ENCODE measurements around the gene KL. TPM values are rescaled to one million over a fixed set of nuclear protein-coding genes. Genes with fewer than 3 reads are reported as not detected.

The KL gene
- total RNA-seq, 1 experiment from 2014 or later = 1.3 TPM

DNA sequence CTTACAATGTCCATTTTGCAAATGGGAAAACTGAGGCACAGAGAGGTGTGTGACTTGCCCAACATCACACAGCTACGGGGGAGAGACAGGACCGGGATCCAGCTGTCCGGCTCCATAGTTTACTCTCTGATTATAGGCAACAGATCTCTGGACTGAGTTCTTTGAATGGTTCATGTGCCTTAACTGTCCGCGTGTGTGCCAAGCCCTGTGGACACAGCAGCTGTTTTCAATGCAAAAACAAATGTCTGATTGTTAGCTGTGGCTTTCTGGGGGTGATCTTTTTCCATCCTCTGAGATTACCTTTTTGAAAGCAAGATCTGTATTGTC is 94.1 kb downstream of the KL start:
- BruUV-seq (replicated peaks) = no TSS peak
- Mint-ChIP-seq H3K4me3 (ENCODE audit: unreplicated experiment) (no peak overlapping the region), H3K27me3 (ENCODE audit: insufficient read depth, unreplicated experiment) (no peaks in the 10 kb centered on the region), H3K9me3 (ENCODE audit: unreplicated experiment) (peaks cover 8% of the 10 kb centered on the region), H3K27ac (ENCODE audit: unreplicated experiment) (no peak overlapping the region), H3K36me3 (ENCODE audit: insufficient read depth, unreplicated experiment) (peaks cover 15% of the 10 kb centered on the region), H3K4me1 (ENCODE audit: low read depth, unreplicated experiment) (peaks cover 23% of the 10 kb centered on the region)
- DNase-seq = no peak
- no peaks in the 10 kb centered on the region for H3K27me3 ChIP-seq (replicated peaks; ENCODE audit: control insufficient read depth, insufficient read depth, low read length)
- no peaks in the 10 kb centered on the region for H3K9me3 ChIP-seq
- POLR2A ChIA-PET = no interaction called here
- intact Hi-C loops (cut with micrococcal nuclease; ENCODE audit: unreplicated experiment) = no loop called here
- H3K4me3 ChIP-seq (ENCODE audit: low read depth, low read length) = no peak overlapping the region
- CTCF ChIA-PET = no interaction called here
- H3K36me3 ChIP-seq (ENCODE audit: control insufficient read depth, insufficient read depth, low read length) = 0 out of 2 replicates have a peak, but pooled peaks cover 2% of the 10 kb centered on the region
- TF ChIP-seq CTCF (IDR thresholded peaks at IDR 0.05; ENCODE audit: insufficient read depth in 1 of 2, low read depth in 1 of 2, low read length in 1 of 2, severe bottlenecking in 1 of 2, unreplicated experiment in 1 of 2) = no peak
- H3K4me1 ChIP-seq = peaks cover 5% of the 10 kb centered on the region

- peaks cover 29% of the 10 kb centered on the region for H3K4me1 Mint-ChIP-seq (ENCODE audit: low read depth, unreplicated experiment)
- Histone ChIP-seq H3K36me3 (ENCODE audit: control insufficient read depth, insufficient read depth, low read length) (0 out of 2 replicates have a peak, but pooled peaks cover 2% of the 10 kb centered on the region), H3K4me3 (ENCODE audit: low read depth, low read length) (no peak overlapping the region), H3K27me3 (replicated peaks; ENCODE audit: control insufficient read depth, insufficient read depth, low read length) (no peaks in the 10 kb centered on the region), H3K4me1 (peaks cover 10% of the 10 kb centered on the region), H3K9me3 (no peaks in the 10 kb centered on the region)
- H3K9me3 Mint-ChIP-seq (ENCODE audit: unreplicated experiment) = peaks cover 11% of the 10 kb centered on the region
- H3K27ac Mint-ChIP-seq (ENCODE audit: unreplicated experiment) = peak overlapping the region; percentile 27
- no peak for DNase-seq
- no peak overlapping the region for H3K4me3 Mint-ChIP-seq (ENCODE audit: unreplicated experiment)
- intact Hi-C loops (cut with micrococcal nuclease; ENCODE audit: unreplicated experiment) = no loop called here
- TF ChIP-seq CTCF (IDR thresholded peaks at IDR 0.05; ENCODE audit: insufficient read depth in 1 of 2, low read depth in 1 of 2, low read length in 1 of 2, severe bottlenecking in 1 of 2, unreplicated experiment in 1 of 2) = no peak
- BruUV-seq (replicated peaks) = no TSS peak
- peaks cover 18% of the 10 kb centered on the region for H3K36me3 Mint-ChIP-seq (ENCODE audit: insufficient read depth, unreplicated experiment)
- no peaks in the 10 kb centered on the region for H3K27me3 Mint-ChIP-seq (ENCODE audit: insufficient read depth, unreplicated experiment)
- CTCF ChIA-PET = no interaction called here
- POLR2A ChIA-PET = interaction anchor here (1.1 kb wide), 1 partner anchor 16 kb away, joined by 3 read pairs; no protein-coding TSS in a partner anchor
These were observed 94.6 kb downstream of the KL start for GRCh38 chr13:33110713-33111413.

DNA sequence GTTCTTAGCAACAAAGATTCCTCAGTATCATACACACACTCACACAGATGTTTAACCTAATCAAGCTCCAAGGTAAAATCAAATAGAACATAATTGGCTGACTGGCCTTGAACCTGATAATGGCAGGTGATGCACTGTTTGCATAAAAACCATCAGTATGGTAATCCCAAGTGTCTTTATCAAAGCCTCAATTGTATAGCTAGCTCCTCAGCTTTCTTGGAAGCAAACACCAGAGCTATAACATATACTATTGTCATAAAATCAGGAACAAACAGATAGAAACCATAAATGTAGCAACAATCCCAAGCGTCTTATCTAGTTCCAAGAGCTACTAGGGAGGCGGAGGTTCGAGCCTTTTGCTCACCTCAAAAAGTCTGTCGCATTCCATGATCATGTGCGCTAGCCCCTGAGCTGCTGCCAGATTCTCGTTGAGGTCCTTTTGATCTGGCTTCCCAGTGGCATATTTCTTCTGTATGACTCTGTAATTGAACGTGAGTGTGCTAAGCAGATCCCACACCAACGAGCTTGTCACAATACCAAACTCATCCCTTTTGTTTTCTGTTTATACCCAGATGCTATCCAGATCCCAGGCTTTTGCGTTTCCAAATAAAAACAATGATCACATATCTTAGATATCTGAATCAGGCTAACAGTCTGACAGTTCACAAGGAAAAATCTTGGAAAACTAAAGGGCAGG is 95.3 kb downstream of the KL start:
- ChIA-PET POLR2A (interaction anchor here (1.1 kb wide), 1 partner anchor 15 kb away, joined by 3 read pairs; no protein-coding TSS in a partner anchor), CTCF (no interaction called here)
- Histone ChIP-seq H3K4me1 (peaks cover 17% of the 10 kb centered on the region), H3K4me3 (ENCODE audit: low read depth, low read length) (no peak overlapping the region), H3K36me3 (ENCODE audit: control insufficient read depth, insufficient read depth, low read length) (0 out of 2 replicates have a peak, but pooled peaks cover 2% of the 10 kb centered on the region), H3K27me3 (replicated peaks; ENCODE audit: control insufficient read depth, insufficient read depth, low read length) (no peaks in the 10 kb centered on the region), H3K9me3 (no peaks in the 10 kb centered on the region)
- Mint-ChIP-seq H3K27me3 (ENCODE audit: insufficient read depth, unreplicated experiment) (no peaks in the 10 kb centered on the region), H3K4me3 (ENCODE audit: unreplicated experiment) (no peak overlapping the region), H3K36me3 (ENCODE audit: insufficient read depth, unreplicated experiment) (peaks cover 12% of the 10 kb centered on the region), H3K4me1 (ENCODE audit: low read depth, unreplicated experiment) (peaks cover 35% of the 10 kb centered on the region), H3K27ac (ENCODE audit: unreplicated experiment) (peak overlapping the region; percentile 27), H3K9me3 (ENCODE audit: unreplicated experiment) (peaks cover 11% of the 10 kb centered on the region)
- intact Hi-C loops (cut with micrococcal nuclease; ENCODE audit: unreplicated experiment) = no loop called here
- no peak for DNase-seq
- no peak for TF ChIP-seq CTCF (IDR thresholded peaks at IDR 0.05; ENCODE audit: insufficient read depth in 1 of 2, low read depth in 1 of 2, low read length in 1 of 2, severe bottlenecking in 1 of 2, unreplicated experiment in 1 of 2)
- no TSS peak for BruUV-seq (replicated peaks)
